GM23248 (cell line): Measurements from ENCODE around the gene PIGQ. TPM values are rescaled to one million over a fixed set of nuclear protein-coding genes. Genes with fewer than 3 reads are reported as not detected.
A peak's percentile ranks its signal among the peaks of the same experiment; 100 is the strongest.

Source experiments
- DNase-seq: peaks from one replicate; pipeline ENCODE4 v3.0.0-alpha.2; 2015
- H2AFZ ChIP-seq: fragments of 200-600 bp; sonication (generic); 2 replicates; pipeline ENCODE4 v1.6.1; 2016; ENCODE audit warnings: antibody characterized with exemption
- H3F3A ChIP-seq: fragments of 200-600 bp; sonication (generic); 2 replicates; pipeline ENCODE4 v1.6.1; 2016; ENCODE audit warnings: mild to moderate bottlenecking, antibody characterized with exemption, mixed run types; ENCODE audit not compliant: insufficient read depth
- H3K27ac ChIP-seq: fragments of 200-600 bp; sonication (generic); 2 replicates; pipeline ENCODE4 v1.5.1; 2016; ENCODE audit warnings: mild to moderate bottlenecking
- H3K27me3 ChIP-seq: fragments of 200-600 bp; sonication (generic); replicated peaks from 2 replicates; pipeline ENCODE4 v1.6.1; 2016; ENCODE audit warnings: mild to moderate bottlenecking; ENCODE audit not compliant: insufficient read depth
- H3K36me3 ChIP-seq: fragments of 200-600 bp; sonication (generic); 2 replicates; pipeline ENCODE4 v1.6.1; 2016; ENCODE audit warnings: low read depth, mild to moderate bottlenecking
- H3K4me1 ChIP-seq: fragments of 200-600 bp; sonication (generic); 2 replicates; pipeline ENCODE4 v1.6.1; 2016; ENCODE audit warnings: mild to moderate bottlenecking; ENCODE audit not compliant: insufficient read depth
- H3K4me2 ChIP-seq: fragments of 200-600 bp; sonication (generic); one replicate; pipeline ENCODE4 v1.6.1; 2016; ENCODE audit warnings: mild to moderate bottlenecking; ENCODE audit not compliant: unreplicated experiment
- H3K4me3 ChIP-seq: fragments of 200-600 bp; sonication (generic); 2 replicates; pipeline ENCODE4 v1.5.1; 2016; ENCODE audit warnings: mild to moderate bottlenecking
- H3K79me2 ChIP-seq: fragments of 200-600 bp; sonication (generic); 2 replicates; pipeline ENCODE4 v1.6.1; 2016; ENCODE audit warnings: mild to moderate bottlenecking; ENCODE audit not compliant: insufficient read depth
- H3K9ac ChIP-seq: fragments of 200-600 bp; sonication (generic); 2 replicates; pipeline ENCODE4 v1.6.1; 2016; ENCODE audit warnings: mild to moderate bottlenecking
- H3K9me2 ChIP-seq: fragments of 200-600 bp; sonication (generic); 2 replicates; pipeline ENCODE4 v1.6.1; 2016; ENCODE audit warnings: mixed run types, mild to moderate bottlenecking, moderate library complexity; ENCODE audit not compliant: insufficient read depth
- H3K9me3 ChIP-seq: fragments of 200-600 bp; sonication (generic); one replicate; pipeline ENCODE4 v1.6.1; 2017; ENCODE audit warnings: low read depth
- H4K20me1 ChIP-seq: fragments of 200-600 bp; sonication (generic); 2 replicates; pipeline ENCODE4 v1.6.0; 2016; ENCODE audit not compliant: insufficient read depth
- EZH2 ChIP-seq: fragments of 200-600 bp; sonication (generic); IDR thresholded peaks from 2 replicates; pipeline ENCODE4 v1.6.1; 2018; ENCODE audit warnings: antibody characterized with exemption, mild to moderate bottlenecking; ENCODE audit not compliant: insufficient read depth, poor library complexity, severe bottlenecking
- EZH2phosphoT487 ChIP-seq: fragments of 200-600 bp; sonication (generic); IDR thresholded peaks from 2 replicates; pipeline ENCODE4 v1.6.1; 2018; ENCODE audit warnings: antibody characterized with exemption, moderate library complexity, mild to moderate bottlenecking, low read depth; ENCODE audit not compliant: insufficient read depth
- WGBS, 2 experiments: methylation state at CpG; one replicate each; pipeline ENCODE4 v1.1.6; 2015 to 2017; ENCODE audit warnings: low lambda C conversion rate in 2 of 2, low coverage in 1 of 2; ENCODE audit errors: missing lambda C conversion rate in 2 of 2; 5-methylcytosine and 5-hydroxymethylcytosine counted together
- in situ Hi-C: fragments of 300-500 bp; cut with MboI; formaldehyde crosslinking; loops from 2 replicates; pipeline ENCODE4 v1.15.0; 2020
- polyA plus RNA-seq: library from polyadenylated mRNA; unstranded; fragments of >200 nt; fragmentation: Nextera tagmentation; extraction: Ambion mirVana; gene quantifications from 2 replicates; pipeline ENCODE4 v1.2.1, GENCODE V29; 2016
- total RNA-seq: library from RNA; depleted of rRNA; stranded (reverse); fragments of >200 nt; shearing (Covaris generic); gene quantifications from 2 replicates; pipeline ENCODE4 v1.2.3, GENCODE V29; 2014

The PIGQ gene
- total and polyA plus RNA-seq, 2 experiments from 2014 or later: 31.6 to 35.0 TPM

GRCh38 chr16:627454-628239, 57.9 kb downstream of the PIGQ start:
- H3K9ac ChIP-seq: no peak overlapping the region
- H3K79me2 ChIP-seq: no peaks in the 10 kb centered on the region
- H3K4me1 ChIP-seq: peaks cover 15% of the 10 kb centered on the region
- no peaks in the 10 kb centered on the region for H4K20me1 ChIP-seq
- in situ Hi-C loops: no loop called here
- no peaks in the 10 kb centered on the region for H3K36me3 ChIP-seq
- no peaks in the 10 kb centered on the region for H3K9me2 ChIP-seq
- H3K9me3 ChIP-seq: no peaks in the 10 kb centered on the region
- peak; percentile 58 for DNase-seq
- peak overlapping the region; percentile 87 for H3K27ac ChIP-seq
- no peak overlapping the region for H3K4me3 ChIP-seq
- 0 out of 2 replicates have a peak, but pooled peaks cover 4% of the 10 kb centered on the region for H3F3A ChIP-seq
- peak overlapping the region; percentile 2 for H3K4me2 ChIP-seq
- H3K27me3 ChIP-seq: no peaks in the 10 kb centered on the region
- 78% methylated on average over 50 of the region's 50 CpGs for WGBS, 2 experiments
- H2AFZ ChIP-seq: no peak overlapping the region
- TF ChIP-seq EZH2: no peak
- no peak for TF ChIP-seq EZH2phosphoT487

- WGBS, 2 experiments: 91% methylated on average over 28 to 33 of the region's 33 CpGs
These were observed 58.7 kb downstream of the PIGQ start for GRCh38 chr16:628321-629061.

DNA sequence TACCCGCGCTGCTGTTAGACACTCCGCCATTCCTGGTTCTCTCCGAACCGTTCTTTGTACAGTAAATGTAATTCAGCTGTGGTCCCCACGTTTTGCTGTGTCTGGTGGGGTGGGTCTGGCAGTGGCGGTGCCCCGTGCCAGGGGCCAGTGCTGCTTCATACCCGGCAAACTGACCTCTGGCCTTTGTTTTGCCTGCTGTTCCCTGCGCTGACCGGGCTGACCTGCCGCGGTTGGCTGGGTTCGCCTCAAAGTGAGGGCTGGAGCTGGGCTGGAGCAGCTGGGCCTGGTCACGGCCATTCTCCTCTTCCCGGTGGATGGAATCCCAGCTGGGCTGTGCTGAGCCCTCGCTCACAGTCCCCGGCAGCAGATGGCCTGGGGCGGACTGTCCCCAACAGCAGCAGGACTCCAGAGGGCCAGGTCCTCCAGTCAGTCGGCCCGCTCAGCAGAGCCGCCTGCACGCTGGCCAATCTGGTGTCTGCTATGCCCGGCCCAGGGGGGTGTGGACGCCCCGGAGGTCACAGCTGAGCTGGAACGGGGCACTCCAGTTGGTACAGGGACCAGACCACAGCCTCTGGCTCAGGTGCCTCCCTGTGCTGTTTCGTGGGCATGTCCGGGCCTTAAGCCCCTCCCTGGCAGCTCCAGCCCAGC, 59.5 kb downstream of the PIGQ start:
- TF ChIP-seq EZH2: no peak
- Histone ChIP-seq H3K9ac (no peak overlapping the region), H3K4me1 (peaks cover 15% of the 10 kb centered on the region), H2AFZ (no peak overlapping the region), H4K20me1 (no peaks in the 10 kb centered on the region), H3K79me2 (no peaks in the 10 kb centered on the region), H3K4me3 (no peak overlapping the region), H3K4me2 (no peak overlapping the region), H3F3A (0 out of 2 replicates have a peak, but pooled peaks cover 4% of the 10 kb centered on the region), H3K9me2 (no peaks in the 10 kb centered on the region), H3K36me3 (no peaks in the 10 kb centered on the region), H3K27ac (no peak overlapping the region), H3K9me3 (no peaks in the 10 kb centered on the region), H3K27me3 (no peaks in the 10 kb centered on the region)
- in situ Hi-C loops: no loop called here
- WGBS, 2 experiments: 83 to 84% methylated on average over 27 to 29 of the region's 29 CpGs
- DNase-seq: no peak

More at GRCh38 chr16:628321-629061, 58.7 kb downstream of the PIGQ start:
- no peak overlapping the region for H3K4me3 ChIP-seq
- H3K27me3 ChIP-seq: no peaks in the 10 kb centered on the region
- TF ChIP-seq EZH2 (no peak), EZH2phosphoT487 (no peak)
- no peak overlapping the region for H3K4me2 ChIP-seq
- no peaks in the 10 kb centered on the region for H4K20me1 ChIP-seq
- no peaks in the 10 kb centered on the region for H3K9me2 ChIP-seq
- in situ Hi-C loops: no loop called here
- no peak overlapping the region for H2AFZ ChIP-seq
- H3F3A ChIP-seq: 0 out of 2 replicates have a peak, but pooled peaks cover 4% of the 10 kb centered on the region
- no peak overlapping the region for H3K27ac ChIP-seq
- no peaks in the 10 kb centered on the region for H3K9me3 ChIP-seq
- H3K36me3 ChIP-seq: no peaks in the 10 kb centered on the region
- no peak for DNase-seq
- H3K9ac ChIP-seq: no peak overlapping the region
- peaks cover 15% of the 10 kb centered on the region for H3K4me1 ChIP-seq
- no peaks in the 10 kb centered on the region for H3K79me2 ChIP-seq

DNA sequence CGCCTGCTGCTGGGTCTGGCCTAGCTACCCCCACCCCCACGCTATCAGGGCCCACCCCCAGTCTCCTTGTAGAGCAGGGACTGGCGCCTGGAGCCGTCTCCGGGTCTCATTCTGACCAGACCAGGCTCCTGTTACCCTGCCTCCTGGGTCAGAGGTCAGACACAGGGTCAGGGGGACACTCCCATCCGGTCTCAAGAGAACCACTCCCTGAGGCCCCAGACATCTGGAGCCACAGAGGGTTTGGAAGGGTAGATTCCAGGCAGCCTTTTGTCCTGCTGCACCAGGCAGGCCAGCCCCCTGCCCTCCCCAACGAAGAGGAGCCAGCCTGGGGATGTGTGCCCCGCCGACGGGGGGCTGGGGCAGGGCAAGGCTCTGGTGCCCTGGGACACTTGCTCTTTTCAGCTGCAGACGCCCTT, 60.1 kb downstream of the PIGQ start:
- WGBS, 2 experiments: 52 to 53% methylated on average over 10 to 11 of the region's 11 CpGs
- Histone ChIP-seq H3K4me1 (peaks cover 16% of the 10 kb centered on the region), H3K27ac (no peak overlapping the region), H4K20me1 (no peaks in the 10 kb centered on the region), H3K9me3 (no peaks in the 10 kb centered on the region), H3K4me3 (no peak overlapping the region), H2AFZ (no peak overlapping the region), H3K27me3 (no peaks in the 10 kb centered on the region), H3K79me2 (0 out of 2 replicates have a peak, but pooled peaks cover 4% of the 10 kb centered on the region), H3F3A (0 out of 2 replicates have a peak, but pooled peaks cover 4% of the 10 kb centered on the region), H3K9me2 (no peaks in the 10 kb centered on the region), H3K4me2 (no peak overlapping the region), H3K9ac (no peak overlapping the region), H3K36me3 (no peaks in the 10 kb centered on the region)
- TF ChIP-seq EZH2 (no peak), EZH2phosphoT487 (no peak)
- in situ Hi-C loops: no loop called here
- no peak for DNase-seq
